Fibroblast of the aortic adventitia (primary cell): ENCODE results near the gene DYNLRB2. TPM values are rescaled to one million over a fixed set of nuclear protein-coding genes. Genes with fewer than 3 reads are reported as not detected.

Experiments
- DNase-seq: peaks from one replicate; pipeline ENCODE4 v3.0.0-alpha.2; 2010; ENCODE audit warnings: low read depth
- H3K4me3 ChIP-seq: 2 replicates; pipeline ENCODE4 v1.5.1; 2011; ENCODE audit warnings: low read depth, mild to moderate bottlenecking, control low read depth, low read length, moderate library complexity
- total RNA-seq: library from RNA; depleted of rRNA; stranded (reverse); fragments of >200 nt; gene quantifications from 2 replicates; pipeline ENCODE4 v1.2.3, GENCODE V29; 2012; ENCODE audit warnings: low replicate concordance
- TF ChIP-seq, protein P1 (sequence below): IDR thresholded peaks from 2 replicates; pipeline ENCODE4 v1.5.1; 2011; ENCODE audit warnings: mild to moderate bottlenecking, low read length, control low read depth, inconsistent platforms; ENCODE audit not compliant: insufficient read depth

The DYNLRB2 gene
- total RNA-seq: not detected in 2 replicates

GRCh38 chr16:80540516-80541305 is at the start of gene DYNLRB2:
DYNLRB2 (plus strand) TSS chr16:80540993; CDS start chr16:80541077, 84 bp downstream.
- TF ChIP-seq, protein P1, sequence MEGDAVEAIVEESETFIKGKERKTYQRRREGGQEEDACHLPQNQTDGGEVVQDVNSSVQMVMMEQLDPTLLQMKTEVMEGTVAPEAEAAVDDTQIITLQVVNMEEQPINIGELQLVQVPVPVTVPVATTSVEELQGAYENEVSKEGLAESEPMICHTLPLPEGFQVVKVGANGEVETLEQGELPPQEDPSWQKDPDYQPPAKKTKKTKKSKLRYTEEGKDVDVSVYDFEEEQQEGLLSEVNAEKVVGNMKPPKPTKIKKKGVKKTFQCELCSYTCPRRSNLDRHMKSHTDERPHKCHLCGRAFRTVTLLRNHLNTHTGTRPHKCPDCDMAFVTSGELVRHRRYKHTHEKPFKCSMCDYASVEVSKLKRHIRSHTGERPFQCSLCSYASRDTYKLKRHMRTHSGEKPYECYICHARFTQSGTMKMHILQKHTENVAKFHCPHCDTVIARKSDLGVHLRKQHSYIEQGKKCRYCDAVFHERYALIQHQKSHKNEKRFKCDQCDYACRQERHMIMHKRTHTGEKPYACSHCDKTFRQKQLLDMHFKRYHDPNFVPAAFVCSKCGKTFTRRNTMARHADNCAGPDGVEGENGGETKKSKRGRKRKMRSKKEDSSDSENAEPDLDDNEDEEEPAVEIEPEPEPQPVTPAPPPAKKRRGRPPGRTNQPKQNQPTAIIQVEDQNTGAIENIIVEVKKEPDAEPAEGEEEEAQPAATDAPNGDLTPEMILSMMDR: no peak
- peak within 1 kb of the TSS; percentile 76 for H3K4me3 ChIP-seq
- DNase-seq: peak; percentile 89

- DNase-seq: no peak
- TF ChIP-seq, protein P1: no peak
- H3K4me3 ChIP-seq: no peak overlapping the region
Observed at GRCh38 chr16:80500116-80500859, 40.5 kb upstream of the DYNLRB2 start.

DNA sequence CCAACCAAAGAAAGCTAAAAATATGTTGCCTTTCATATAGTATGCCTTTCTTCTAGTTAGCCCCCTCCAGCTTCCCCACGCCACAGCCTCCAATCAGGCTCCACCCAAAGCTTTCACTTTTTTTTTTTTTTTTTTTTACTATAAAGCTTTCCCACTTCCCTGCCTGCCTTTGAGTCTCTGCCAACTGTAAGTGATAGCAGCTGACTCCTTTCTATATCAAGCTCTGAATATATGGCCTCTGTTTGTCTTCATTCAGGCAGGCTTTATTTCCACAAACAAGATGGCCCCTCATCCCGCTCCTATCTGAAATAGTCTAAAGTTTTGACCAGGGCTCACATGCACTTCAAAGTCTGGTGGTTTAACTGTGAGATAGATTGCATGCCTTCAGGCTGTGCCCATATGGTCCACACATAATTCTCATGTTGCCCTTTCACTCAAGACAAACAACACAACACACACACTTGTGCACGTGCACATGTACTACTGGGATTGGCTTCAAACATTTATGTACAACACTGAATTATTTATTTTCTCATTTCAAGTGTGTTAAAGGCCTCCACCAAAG is 39.8 kb upstream of the DYNLRB2 start:
- DNase-seq: no peak
- H3K4me3 ChIP-seq: no peak overlapping the region
- TF ChIP-seq, protein P1: no peak

- DNase-seq: no peak
- TF ChIP-seq, protein P1: no peak
- no peak overlapping the region for H3K4me3 ChIP-seq
Observed at GRCh38 chr16:80503107-80503506, 37.7 kb upstream of the DYNLRB2 start.

GRCh38 chr16:80507538-80507937 is 33.3 kb upstream of the DYNLRB2 start:
- H3K4me3 ChIP-seq: no peak overlapping the region
- no peak for DNase-seq
- TF ChIP-seq, protein P1: no peak

DNA sequence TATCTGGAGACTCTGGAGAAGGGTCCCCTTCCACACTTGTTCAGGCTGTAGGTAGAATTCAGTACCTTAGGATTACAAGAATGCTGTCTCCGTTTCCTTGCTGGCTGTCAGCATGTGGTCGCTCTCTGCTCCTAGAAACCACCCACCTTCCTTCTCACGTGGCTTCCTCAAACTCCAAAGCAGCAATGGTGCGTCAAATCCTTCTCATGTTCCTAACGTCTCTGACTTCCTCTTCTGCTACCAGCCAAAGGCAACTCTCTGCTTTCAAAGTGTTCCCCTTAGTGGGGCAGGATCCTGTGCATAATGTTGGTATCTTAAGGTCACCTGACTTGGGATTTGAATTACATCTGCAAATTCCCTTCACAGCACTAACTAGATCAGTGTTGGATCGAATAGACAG is 30.9 kb upstream of the DYNLRB2 start:
- TF ChIP-seq, protein P1: no peak
- no peak overlapping the region for H3K4me3 ChIP-seq
- no peak for DNase-seq
